ENCODE measurements around the gene VPS13C.

- TF ChIP-seq POLR2A (IDR thresholded peaks at IDR 0.05): no peak
- TF ChIP-seq, protein P1, sequence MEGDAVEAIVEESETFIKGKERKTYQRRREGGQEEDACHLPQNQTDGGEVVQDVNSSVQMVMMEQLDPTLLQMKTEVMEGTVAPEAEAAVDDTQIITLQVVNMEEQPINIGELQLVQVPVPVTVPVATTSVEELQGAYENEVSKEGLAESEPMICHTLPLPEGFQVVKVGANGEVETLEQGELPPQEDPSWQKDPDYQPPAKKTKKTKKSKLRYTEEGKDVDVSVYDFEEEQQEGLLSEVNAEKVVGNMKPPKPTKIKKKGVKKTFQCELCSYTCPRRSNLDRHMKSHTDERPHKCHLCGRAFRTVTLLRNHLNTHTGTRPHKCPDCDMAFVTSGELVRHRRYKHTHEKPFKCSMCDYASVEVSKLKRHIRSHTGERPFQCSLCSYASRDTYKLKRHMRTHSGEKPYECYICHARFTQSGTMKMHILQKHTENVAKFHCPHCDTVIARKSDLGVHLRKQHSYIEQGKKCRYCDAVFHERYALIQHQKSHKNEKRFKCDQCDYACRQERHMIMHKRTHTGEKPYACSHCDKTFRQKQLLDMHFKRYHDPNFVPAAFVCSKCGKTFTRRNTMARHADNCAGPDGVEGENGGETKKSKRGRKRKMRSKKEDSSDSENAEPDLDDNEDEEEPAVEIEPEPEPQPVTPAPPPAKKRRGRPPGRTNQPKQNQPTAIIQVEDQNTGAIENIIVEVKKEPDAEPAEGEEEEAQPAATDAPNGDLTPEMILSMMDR (IDR thresholded peaks at IDR 0.05): no peak
Observed at GRCh38 chr15:61827131-61827530, 233.1 kb downstream of the VPS13C start.
